Dendritic cell treated with granulocyte-macrophage colony-stimulating factor and Interleukin-4, amounts not matched to agents 40 ng/mL and 50 ng/mL, for 4 days (primary cell): ENCODE data around the gene EXD3.

Source experiments
- H3K27ac Mint-ChIP-seq: one replicate; pipeline ENCODE4 v1.8.0; 2022; ENCODE audit warnings: mild to moderate bottlenecking, mixed read lengths
- H3K27me3 Mint-ChIP-seq: one replicate; pipeline ENCODE4 v1.8.0; 2022; ENCODE audit warnings: mild to moderate bottlenecking, mixed read lengths
- H3K36me3 Mint-ChIP-seq: one replicate; pipeline ENCODE4 v1.8.0; 2022; ENCODE audit warnings: low read depth, mixed read lengths
- H3K4me1 Mint-ChIP-seq: one replicate; pipeline ENCODE4 v1.8.0; 2022; ENCODE audit warnings: low read depth, mixed read lengths
- H3K4me3 Mint-ChIP-seq: one replicate; pipeline ENCODE4 v1.8.0; 2022; ENCODE audit warnings: mild to moderate bottlenecking, moderate library complexity, mixed read lengths
- H3K9me3 Mint-ChIP-seq: one replicate; pipeline ENCODE4 v1.8.0; 2022; ENCODE audit warnings: mixed read lengths
- intact Hi-C: fragments of 100-400 bp; cut with micrococcal nuclease; formaldehyde crosslinking; loops from one replicate; pipeline ENCODE4 v1.15.0; 2022

EXD3 gene

GRCh38 chr9:137446851-137447471 lies 24.0 kb upstream of the EXD3 start:
- intact Hi-C loops, result no loop called here
- Mint-ChIP-seq H3K4me3 (peak overlapping the region; percentile 30), H3K9me3 (no peaks in the 10 kb centered on the region), H3K4me1 (peaks cover 64% of the 10 kb centered on the region), H3K27ac (peak overlapping the region; percentile 65), H3K27me3 (peaks cover 16% of the 10 kb centered on the region), H3K36me3 (peaks cover 30% of the 10 kb centered on the region)

DNA sequence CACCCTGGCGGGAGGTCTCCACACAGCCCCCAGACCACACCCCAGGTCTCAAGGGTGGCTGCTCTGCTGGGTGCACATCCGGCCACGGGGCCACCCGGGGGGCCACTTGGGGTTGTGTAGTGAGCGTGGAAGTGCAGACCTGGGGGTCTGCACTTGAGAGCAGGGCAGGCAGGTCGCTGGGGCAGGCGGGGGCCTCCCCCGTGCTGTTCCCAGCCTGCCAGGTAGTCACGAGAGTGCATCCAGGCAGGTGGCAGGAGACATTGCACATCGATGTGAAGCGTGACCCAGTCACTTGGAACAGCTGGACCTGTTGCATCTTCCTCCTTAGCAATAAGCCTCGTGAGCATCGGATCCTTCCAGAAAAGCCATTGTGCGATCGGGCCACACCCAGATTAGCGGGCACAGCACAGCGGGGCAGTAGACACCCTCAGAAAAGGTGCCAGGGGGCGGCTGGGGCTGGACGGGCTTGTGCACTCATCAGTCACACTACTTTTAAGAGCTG lies 23.0 kb upstream of the EXD3 start:
- peaks cover 59% of the 10 kb centered on the region for H3K4me1 Mint-ChIP-seq
- H3K36me3 Mint-ChIP-seq, result peaks cover 29% of the 10 kb centered on the region
- intact Hi-C loops, result no loop called here
- H3K27ac Mint-ChIP-seq, result peak overlapping the region; percentile 65
- peaks cover 18% of the 10 kb centered on the region for H3K27me3 Mint-ChIP-seq
- no peak overlapping the region for H3K4me3 Mint-ChIP-seq
- H3K9me3 Mint-ChIP-seq, result no peaks in the 10 kb centered on the region

DNA sequence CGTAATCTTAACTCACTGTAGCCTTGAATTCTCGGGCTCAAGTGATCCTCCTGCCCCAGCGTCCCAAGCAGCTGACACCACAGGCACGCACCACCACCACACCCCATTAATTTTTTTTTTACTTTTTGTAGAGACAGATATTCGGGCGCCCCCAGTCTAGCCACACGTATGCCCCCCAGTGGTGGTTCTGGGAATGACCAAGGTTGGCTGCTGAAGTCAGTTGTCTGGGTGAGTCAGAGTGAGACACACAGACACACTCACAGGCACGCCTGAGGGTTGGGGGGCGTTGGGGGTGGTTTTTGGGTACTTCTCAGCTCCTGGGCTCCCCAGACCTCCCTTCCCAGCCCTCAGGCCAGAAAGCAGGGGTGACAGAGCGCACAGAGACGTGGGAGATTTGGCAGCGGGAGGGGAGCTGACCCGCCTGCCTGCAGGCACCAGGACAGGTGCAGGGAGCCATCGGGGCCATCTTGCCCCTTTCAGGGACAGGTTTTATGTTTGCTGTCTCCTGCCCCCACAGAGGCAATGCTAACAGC lies 22.4 kb upstream of the EXD3 start:
- Mint-ChIP-seq H3K27ac (peak overlapping the region; percentile 47), H3K9me3 (no peaks in the 10 kb centered on the region), H3K27me3 (peaks cover 18% of the 10 kb centered on the region), H3K4me3 (no peak overlapping the region), H3K4me1 (peaks cover 54% of the 10 kb centered on the region), H3K36me3 (peaks cover 29% of the 10 kb centered on the region)
- intact Hi-C loops, result no loop called here

DNA sequence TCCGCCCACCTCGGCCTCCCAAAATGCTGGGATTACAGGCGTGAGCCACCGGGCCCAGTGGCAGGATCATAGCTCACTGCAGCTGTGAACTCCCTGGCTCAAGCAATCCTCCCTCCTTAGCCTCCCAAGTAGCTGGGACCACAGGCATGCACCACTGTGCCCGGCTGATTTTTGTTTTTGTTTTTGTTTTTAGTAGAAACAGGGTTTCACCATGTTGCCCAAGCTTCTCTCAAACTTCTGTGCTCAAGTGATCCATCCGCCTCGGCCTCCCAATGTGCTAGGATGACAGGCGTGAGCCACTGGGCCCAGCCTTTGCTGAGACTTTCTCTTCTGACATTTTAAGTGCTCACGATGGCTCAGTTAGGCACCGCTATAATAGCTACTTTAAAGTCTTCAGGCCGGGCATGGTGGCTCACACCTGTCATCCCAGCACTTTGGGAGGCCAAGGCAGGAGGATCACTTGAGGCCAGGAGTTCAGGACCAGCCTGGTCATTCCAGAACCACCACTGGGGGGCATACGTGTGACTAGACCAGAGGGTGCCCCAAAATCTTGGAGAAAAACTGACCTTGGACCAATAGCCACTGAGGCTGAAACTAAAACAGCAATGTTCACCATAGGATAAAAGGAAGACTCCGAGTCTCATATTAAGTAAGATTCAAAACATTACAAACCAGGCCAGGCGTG lies 21.3 kb upstream of the EXD3 start:
- Mint-ChIP-seq H3K27ac (peak overlapping the region; percentile 47), H3K36me3 (peaks cover 18% of the 10 kb centered on the region), H3K4me1 (peaks cover 43% of the 10 kb centered on the region), H3K27me3 (peaks cover 24% of the 10 kb centered on the region), H3K9me3 (no peaks in the 10 kb centered on the region), H3K4me3 (no peak overlapping the region)
- intact Hi-C loops, result no loop called here

GRCh38 chr9:137441935-137442321 lies 19.0 kb upstream of the EXD3 start:
- H3K4me1 Mint-ChIP-seq, result peaks cover 21% of the 10 kb centered on the region
- no peak overlapping the region for H3K27ac Mint-ChIP-seq

DNA sequence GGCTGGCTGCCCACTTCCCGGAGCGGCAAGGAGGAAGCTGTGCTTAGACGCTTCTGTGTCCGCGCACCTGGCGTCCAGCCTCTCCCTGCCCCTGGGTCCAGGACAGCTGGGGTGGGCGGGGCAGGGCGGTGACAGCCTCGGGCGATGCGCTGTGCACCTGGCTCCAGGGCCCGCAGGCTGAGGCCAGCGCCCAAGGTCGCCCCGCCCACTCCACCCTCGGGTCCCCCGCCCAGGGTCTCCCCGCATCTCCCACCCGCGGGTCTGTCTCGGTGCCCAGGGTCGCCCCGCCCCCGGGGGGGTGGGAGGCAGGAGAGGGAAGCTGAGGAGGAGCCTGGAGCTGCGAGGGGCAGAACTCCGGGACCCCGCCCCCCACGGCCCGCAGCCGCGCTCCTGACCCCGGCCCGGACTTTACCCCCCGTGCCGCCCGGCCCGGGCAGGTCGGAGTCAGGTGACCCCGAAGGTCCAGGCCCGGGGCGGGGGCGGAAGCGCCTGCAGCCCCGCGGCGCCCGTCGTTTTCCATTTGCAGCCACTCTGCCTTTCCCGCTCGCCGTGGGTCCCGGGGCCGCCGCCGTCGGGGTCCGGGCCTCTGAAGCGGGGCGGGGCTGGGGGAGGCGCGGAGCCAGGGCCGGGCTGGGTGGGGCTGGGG lies 18.4 kb upstream of the EXD3 start, which contains the start of gene ENTPD8:
Gene ENTPD8 (minus strand): TSS at position 69 of the 646 bp plus-strand sequence. CDS start 3,072 bp downstream, outside the sequence.
- no peak within 1 kb of the TSS for H3K27ac Mint-ChIP-seq
- intact Hi-C loops, result no loop called here
- peaks cover 16% of the 10 kb centered on the region for H3K4me1 Mint-ChIP-seq
- H3K4me3 Mint-ChIP-seq, result no peak within 1 kb of the TSS
- H3K9me3 Mint-ChIP-seq, result no peaks in the 10 kb centered on the region
- H3K27me3 Mint-ChIP-seq, result peaks cover 39% of the 10 kb centered on the region
- no peaks in the 10 kb centered on the region for H3K36me3 Mint-ChIP-seq

More at GRCh38 chr9:137441935-137442321, 19.0 kb upstream of the EXD3 start:
- Mint-ChIP-seq H3K27me3 (peaks cover 38% of the 10 kb centered on the region), H3K4me3 (no peak overlapping the region), H3K9me3 (no peaks in the 10 kb centered on the region), H3K36me3 (no peaks in the 10 kb centered on the region)
- intact Hi-C loops, result no loop called here

DNA sequence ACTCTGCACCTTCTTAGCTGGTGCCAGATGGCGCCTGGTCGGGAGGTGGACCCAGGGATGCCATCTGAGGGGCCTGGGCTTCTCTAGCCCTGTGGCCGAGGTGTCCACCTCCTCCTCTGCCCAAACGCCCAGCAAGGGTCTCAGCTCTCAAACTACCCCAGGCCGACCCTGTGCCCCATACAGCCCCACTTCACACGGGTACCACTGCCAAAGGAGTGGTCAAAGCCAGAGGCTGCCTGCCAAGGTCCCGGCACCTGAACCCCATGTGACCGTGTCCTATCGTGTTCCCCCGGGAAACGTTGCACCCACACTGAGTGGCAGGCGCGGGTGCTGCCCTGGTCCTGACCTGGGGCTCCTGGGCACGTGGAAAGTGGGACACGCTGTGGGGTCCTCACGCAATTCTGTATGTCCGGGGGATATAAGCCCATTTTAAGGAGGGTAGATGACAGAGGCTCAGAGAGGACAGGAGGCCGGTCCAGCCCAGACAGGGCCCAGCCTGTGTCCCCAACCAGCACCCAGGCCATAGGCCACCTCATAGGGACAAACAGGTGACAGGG lies 16.3 kb upstream of the EXD3 start:
- H3K9me3 Mint-ChIP-seq, result no peaks in the 10 kb centered on the region
- no peaks in the 10 kb centered on the region for H3K36me3 Mint-ChIP-seq
- H3K4me1 Mint-ChIP-seq, result no peaks in the 10 kb centered on the region
- H3K4me3 Mint-ChIP-seq, result no peak overlapping the region
- peak overlapping the region; percentile 50 for H3K27ac Mint-ChIP-seq
- H3K27me3 Mint-ChIP-seq, result peaks cover 53% of the 10 kb centered on the region
- intact Hi-C loops, result no loop called here

DNA sequence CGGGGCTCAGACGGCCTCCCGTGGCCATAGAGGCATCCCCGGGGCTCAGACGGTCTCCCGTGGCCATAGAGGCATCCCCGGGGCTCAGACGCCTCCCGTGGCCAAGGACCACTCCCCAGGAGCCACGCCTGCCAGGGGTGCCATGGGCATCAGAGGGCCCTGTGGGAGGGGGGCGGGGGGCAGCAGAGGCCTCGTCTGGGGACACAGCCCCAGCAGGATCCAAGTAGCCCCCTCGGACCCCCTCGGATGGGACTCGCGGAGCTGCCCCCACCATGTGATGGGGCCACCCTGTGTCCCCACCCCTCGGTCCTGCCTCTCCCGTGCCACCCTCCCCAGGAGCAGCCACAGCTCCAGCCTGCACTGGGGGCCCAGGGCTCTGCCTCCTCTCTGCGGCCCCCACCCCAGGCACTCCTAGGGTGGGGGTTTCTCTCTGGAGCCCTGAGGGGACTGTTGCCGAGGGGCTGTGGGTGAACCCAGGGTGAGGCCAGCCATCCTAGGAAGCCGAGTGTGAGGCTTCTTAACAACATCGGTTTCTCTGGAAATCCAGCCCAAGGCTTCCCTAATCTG lies 15.7 kb upstream of the EXD3 start:
- H3K27ac Mint-ChIP-seq, result no peak overlapping the region
- intact Hi-C loops, result no loop called here
- no peaks in the 10 kb centered on the region for H3K36me3 Mint-ChIP-seq
- no peaks in the 10 kb centered on the region for H3K4me1 Mint-ChIP-seq
- no peak overlapping the region for H3K4me3 Mint-ChIP-seq
- no peaks in the 10 kb centered on the region for H3K9me3 Mint-ChIP-seq
- H3K27me3 Mint-ChIP-seq, result peaks cover 56% of the 10 kb centered on the region

DNA sequence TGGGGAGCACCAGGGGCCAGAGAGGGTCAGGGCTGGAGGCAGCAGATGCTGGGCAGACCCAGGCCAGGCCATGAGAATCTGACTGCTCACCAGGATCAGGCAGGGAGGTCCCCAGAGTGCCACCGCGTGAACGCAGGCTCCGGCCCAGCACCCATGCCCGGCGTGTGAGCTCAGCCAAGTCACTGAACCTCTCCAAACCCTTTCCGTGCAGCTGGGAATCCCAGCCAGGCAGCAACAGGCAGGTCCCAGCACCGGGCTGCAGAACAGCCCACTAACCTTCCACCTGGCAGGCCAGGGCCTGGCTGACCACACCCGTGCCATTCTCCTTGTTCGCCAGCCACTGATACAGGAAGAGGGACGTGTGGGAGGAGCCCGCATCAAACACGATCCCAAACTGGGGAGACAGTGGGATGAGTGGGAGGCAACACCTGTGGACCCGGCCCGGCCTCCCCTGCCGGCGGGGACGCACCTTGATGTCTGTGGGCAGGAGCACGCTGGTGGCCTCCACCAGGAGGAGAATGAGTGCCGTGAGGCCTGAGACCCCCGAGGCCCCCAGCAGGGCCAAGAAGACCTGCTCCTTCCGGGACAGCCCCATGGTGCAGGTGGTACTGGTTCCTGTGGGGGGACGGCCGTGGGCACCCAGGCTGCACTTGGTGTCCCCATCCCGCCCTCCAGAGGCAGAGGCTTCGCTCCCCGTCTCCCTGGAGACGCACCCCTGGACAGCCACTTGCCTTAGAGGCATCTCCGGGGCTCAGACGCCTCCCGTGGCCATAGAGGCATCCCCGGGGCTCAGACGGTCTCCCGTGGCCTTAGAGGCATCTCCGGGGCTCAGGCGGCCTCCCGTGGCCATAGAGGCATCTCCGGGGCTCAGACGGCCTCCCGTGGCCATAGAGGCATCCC lies 15.0 kb upstream of the EXD3 start:
- Mint-ChIP-seq H3K27me3 (peaks cover 50% of the 10 kb centered on the region), H3K27ac (no peak overlapping the region), H3K36me3 (no peaks in the 10 kb centered on the region), H3K4me1 (no peaks in the 10 kb centered on the region), H3K4me3 (no peak overlapping the region), H3K9me3 (no peaks in the 10 kb centered on the region)
- intact Hi-C loops, result no loop called here

DNA sequence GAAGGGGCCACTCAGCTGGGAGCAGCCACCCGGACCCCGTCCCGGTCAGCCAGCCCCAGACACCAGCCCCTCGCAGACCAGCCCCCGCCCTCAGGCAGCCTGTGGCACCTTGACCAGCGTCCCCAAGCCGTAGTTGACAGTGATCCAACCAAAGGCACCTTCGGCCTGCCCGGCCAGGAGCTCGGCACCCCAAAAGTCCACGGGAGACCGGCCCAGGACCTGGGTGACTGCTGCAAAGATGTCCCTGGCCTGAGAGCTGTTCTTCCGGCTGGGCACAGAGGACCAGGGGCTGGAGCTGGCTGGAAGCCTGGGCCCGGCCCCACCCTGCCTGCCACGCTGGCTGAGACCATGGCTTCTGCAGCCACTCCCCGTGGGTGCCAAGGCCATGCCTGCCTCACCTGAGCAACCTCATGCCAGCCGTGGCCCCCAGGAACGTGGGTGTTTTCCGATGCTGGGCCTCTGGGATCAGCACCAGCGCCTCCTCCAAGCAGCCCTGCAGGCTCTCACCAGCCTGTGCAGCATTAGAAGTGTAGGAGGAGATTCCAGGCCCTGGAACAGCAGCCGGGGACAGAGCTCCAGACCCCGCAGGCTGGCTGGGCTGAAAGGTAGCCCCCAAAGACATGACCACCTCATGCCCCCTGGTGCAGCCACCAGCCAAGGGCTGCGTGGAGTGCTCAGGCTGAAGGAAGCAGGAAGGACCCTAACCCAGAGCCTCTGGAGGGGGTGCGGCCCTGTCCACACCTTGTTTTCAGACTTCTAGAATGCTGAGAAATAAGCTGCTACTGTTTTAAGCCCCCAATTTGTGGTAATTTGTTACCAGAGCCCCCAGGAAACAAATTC lies 14.0 kb upstream of the EXD3 start:
- H3K4me1 Mint-ChIP-seq, result no peaks in the 10 kb centered on the region

GRCh38 chr9:137435980-137436760 lies 13.2 kb upstream of the EXD3 start:
- Mint-ChIP-seq H3K36me3 (no peaks in the 10 kb centered on the region), H3K4me3 (no peak overlapping the region), H3K4me1 (no peaks in the 10 kb centered on the region), H3K27me3 (peaks cover 42% of the 10 kb centered on the region), H3K27ac (no peak overlapping the region), H3K9me3 (no peaks in the 10 kb centered on the region)
- intact Hi-C loops, result no loop called here

More for the DNA sequence above, 14.0 kb upstream of the EXD3 start:
- Mint-ChIP-seq H3K27me3 (peaks cover 42% of the 10 kb centered on the region), H3K27ac (no peak overlapping the region), H3K36me3 (no peaks in the 10 kb centered on the region), H3K9me3 (no peaks in the 10 kb centered on the region), H3K4me3 (no peak overlapping the region)
- intact Hi-C loops, result no loop called here
